ENCODE results near the gene FGF11. TPM values are rescaled to one million over a fixed set of nuclear protein-coding genes. Genes with fewer than 3 reads are reported as not detected.
A peak's percentile ranks its signal among the peaks of the same experiment; 100 is the strongest.

Gene FGF11
- total and polyA plus RNA-seq, 2 of the 13 experiments (the other 11 are each of a cell fraction or from before 2014, with no cell fraction given) = 0.20 to 7.6 TPM

- H3K27me3 ChIP-seq (ENCODE audit: control insufficient read depth in 1 of 2, insufficient read depth in 2 of 2, low read length in 2 of 2) = peaks cover 6 to 27% of the 10 kb centered on the region in 2 experiments; a peak in 4 of 5 replicates
- H4K20me1 ChIP-seq (ENCODE audit: insufficient read depth, low read length) = no peaks in the 10 kb centered on the region
- H3K4me1 ChIP-seq (ENCODE audit: insufficient read depth, low read length) = peaks cover 50% of the 10 kb centered on the region
- peak within 1 kb of the TSS; percentile 73 for H3K27ac ChIP-seq (ENCODE audit: extremely low read length, insufficient read depth, low read length)
- in situ Hi-C loops (cut with HindIII; ENCODE audit: extremely low pct_ligation_motif_present, low pct_unique_long_range_greater_than_20kb) (no loop called here), intact Hi-C loops (cut with micrococcal nuclease; ENCODE audit: unreplicated experiment) (loop anchor here (1.0 to 5.0 kb wide), 2 partner anchors 37 to 116 kb away; partner anchors contain the start of genes NEURL4, POLR2A and SLC35G6)
- peak within 1 kb of the TSS; percentile 75 for H3K9ac ChIP-seq (ENCODE audit: insufficient read depth, low read depth, low read length)
- peak within 1 kb of the TSS; percentile 89 for H3K4me2 ChIP-seq (ENCODE audit: low read depth, low read length)
- no peak within 1 kb of the TSS for H2AFZ ChIP-seq (ENCODE audit: low read length)
- no peaks in the 10 kb centered on the region for H3K36me3 ChIP-seq (replicated peaks in 1 of 2; ENCODE audit: control insufficient read depth in 1 of 2, insufficient read depth in 2 of 2, low read length in 2 of 2)
- ATAC-seq (peak; percentile 87), DNase-seq (ENCODE audit: low spot score) (peak; percentile 85), FAIRE-seq (no peak)
- WGBS (ENCODE audit: low lambda C conversion rate) = 0% methylated on average over 4 of the region's 51 CpGs
- H3K4me3 ChIP-seq (replicated peaks in 1 of 3; ENCODE audit: insufficient read depth in 1 of 3, low read depth in 2 of 3, low read length in 3 of 3) = peak within 1 kb of the TSS; percentile 62 to 85 (median 63)
- no peaks in the 10 kb centered on the region for H3K9me3 ChIP-seq (ENCODE audit: low read length)
- ChIA-PET CTCF (ENCODE audit: low intra/inter-chr PET ratio, low total read pairs) (interaction anchor here (1.3 kb wide), 1 partner anchor 89 kb away, joined by 3 read pairs; no protein-coding TSS in a partner anchor), POLR2A (interaction anchor here (0.6 to 3.7 kb wide), 21 partner anchors 9 to 242 kb away, joined by 3 to 48 read pairs (median 4); partner anchors contain the start of genes CD68, PLSCR3, POLR2A and SLC35G6)
- no peaks in the 10 kb centered on the region for H3K79me2 ChIP-seq (ENCODE audit: insufficient read depth, low read length)
- BruUV-seq (replicated peaks) = TSS peak; percentile 55
- TF ChIP-seq ZBTB46 (CRISPR knock-in tag; IDR thresholded peaks at IDR 0.05; ENCODE audit: borderline replicate concordance) = no peak
- TF ChIP-seq MYPOP (CRISPR knock-in tag; IDR thresholded peaks at IDR 0.05) = peak; percentile 87; the same call in 1 of the 2 replicates
- TF ChIP-seq CREM (IDR thresholded peaks at IDR 0.05) = 0 out of 2 replicates have a peak, but pooled peaks have one; percentile 19
- TF ChIP-seq CREM (CRISPR knock-in tag; IDR thresholded peaks at IDR 0.05) = no peak
- peak in 1 of 2 experiments; percentile 69; a peak in 1 of 4 replicates for TF ChIP-seq NR2F1 (CRISPR knock-in tag; IDR thresholded peaks at IDR 0.05)
- TF ChIP-seq TMF1 (CRISPR knock-in tag; IDR thresholded peaks at IDR 0.05; ENCODE audit: low read depth) = no peak
- TF ChIP-seq ZBTB1 (CRISPR knock-in tag; IDR thresholded peaks at IDR 0.05; ENCODE audit: borderline replicate concordance) = no peak
- peak; percentile 57 for TF ChIP-seq KMT2A (CRISPR knock-in tag; IDR thresholded peaks at IDR 0.05)
- TF ChIP-seq, protein P1, sequence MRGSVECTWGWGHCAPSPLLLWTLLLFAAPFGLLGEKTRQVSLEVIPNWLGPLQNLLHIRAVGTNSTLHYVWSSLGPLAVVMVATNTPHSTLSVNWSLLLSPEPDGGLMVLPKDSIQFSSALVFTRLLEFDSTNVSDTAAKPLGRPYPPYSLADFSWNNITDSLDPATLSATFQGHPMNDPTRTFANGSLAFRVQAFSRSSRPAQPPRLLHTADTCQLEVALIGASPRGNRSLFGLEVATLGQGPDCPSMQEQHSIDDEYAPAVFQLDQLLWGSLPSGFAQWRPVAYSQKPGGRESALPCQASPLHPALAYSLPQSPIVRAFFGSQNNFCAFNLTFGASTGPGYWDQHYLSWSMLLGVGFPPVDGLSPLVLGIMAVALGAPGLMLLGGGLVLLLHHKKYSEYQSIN (CRISPR knock-in tag; IDR thresholded peaks at IDR 0.05; ENCODE audit: borderline replicate concordance) = no peak
- TF ChIP-seq ZNF44 (CRISPR knock-in tag; IDR thresholded peaks at IDR 0.05) = peak; percentile 80
- TF ChIP-seq, protein P2, sequence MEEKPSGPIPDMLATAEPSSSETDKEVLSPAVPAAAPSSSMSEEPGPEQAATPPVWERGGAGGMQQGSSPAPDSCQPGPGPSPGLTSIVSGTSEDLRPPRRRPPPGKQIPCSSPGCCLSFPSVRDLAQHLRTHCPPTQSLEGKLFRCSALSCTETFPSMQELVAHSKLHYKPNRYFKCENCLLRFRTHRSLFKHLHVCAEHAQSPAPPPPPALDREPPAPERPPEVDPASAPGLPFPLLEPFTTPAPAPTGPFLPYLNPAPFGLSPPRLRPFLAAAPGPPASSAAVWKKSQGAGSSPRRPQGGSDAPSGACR (CRISPR knock-in tag; IDR thresholded peaks at IDR 0.05) = peak; percentile 13; the same call in 1 of the 2 replicates
- TF ChIP-seq MEIS1 (CRISPR knock-in tag; IDR thresholded peaks at IDR 0.05; ENCODE audit: borderline replicate concordance) = peak; percentile 80; the same call in 1 of the 2 replicates
- peak; percentile 57; the same call in 1 of the 2 replicates for TF ChIP-seq NR2F6 (IDR thresholded peaks at IDR 0.05)
- peak; percentile 82 for TF ChIP-seq NR2F6 (CRISPR knock-in tag; IDR thresholded peaks at IDR 0.05)
- no peak; the same call in 1 of the 2 replicates for TF ChIP-seq ZNF678 (CRISPR knock-in tag; IDR thresholded peaks at IDR 0.05)
- TF ChIP-seq, protein P3, sequence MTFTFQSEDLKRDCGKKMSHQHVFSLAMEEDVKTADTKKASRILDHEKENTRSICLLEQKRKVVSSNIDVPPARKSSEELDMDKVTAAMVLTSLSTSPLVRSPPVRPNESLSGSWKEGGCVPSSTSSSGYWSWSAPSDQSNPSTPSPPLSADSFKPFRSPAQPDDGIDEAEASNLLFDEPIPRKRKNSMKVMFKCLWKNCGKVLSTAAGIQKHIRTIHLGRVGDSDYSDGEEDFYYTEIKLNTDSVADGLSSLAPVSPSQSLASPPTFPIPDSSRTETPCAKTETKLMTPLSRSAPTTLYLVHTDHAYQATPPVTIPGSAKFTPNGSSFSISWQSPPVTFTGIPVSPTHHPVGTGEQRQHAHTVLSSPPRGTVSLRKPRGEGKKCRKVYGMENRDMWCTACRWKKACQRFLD (CRISPR knock-in tag; IDR thresholded peaks at IDR 0.05; ENCODE audit: borderline replicate concordance) = 0 out of 2 replicates have a peak, but pooled peaks have one; percentile 25
Observed at GRCh38 chr17:7444682-7445618, 5.6 kb downstream of the FGF11 start, which contains the start of gene CHRNB1. Gene CHRNB1, plus strand, starts transcription at chr17:7445061. Its CDS starts 67 bp downstream, at chr17:7445128.

Data from HepG2 (cell line).